Astrocyte (in vitro differentiated cells and primary cell): Measurements from ENCODE around the gene DCP2.

Experiments
- CTCF ChIP-seq: IDR thresholded peaks from 2 replicates; pipeline ENCODE4 v1.5.1; 2011; ENCODE audit warnings: low read depth, mild to moderate bottlenecking, inconsistent platforms, low read length, moderate library complexity; ENCODE audit not compliant: insufficient read depth
- EZH2 ChIP-seq: IDR thresholded peaks from 2 replicates; pipeline ENCODE4 v1.6.1; 2012; ENCODE audit warnings: mild to moderate bottlenecking, low read length, inconsistent platforms; ENCODE audit not compliant: insufficient read depth

GRCh38 chr5:112938286-112938685, 38.3 kb upstream of the DCP2 start:
- TF ChIP-seq CTCF (no peak), EZH2 (no peak)
